H9 (cell line): ENCODE data around the gene SENP7. TPM values are rescaled to one million over a fixed set of nuclear protein-coding genes. Genes with fewer than 3 reads are reported as not detected.

Source experiments
- DNase-seq: peaks from one replicate; pipeline ENCODE4 v3.0.0-alpha.2; 2017
- H2AFZ ChIP-seq: one replicate; pipeline ENCODE4 v1.6.1; 2013; ENCODE audit warnings: mild to moderate bottlenecking, low read length, control low read depth, moderate library complexity
- H2AK5ac ChIP-seq: 2 replicates; pipeline ENCODE4 v1.6.1; 2013; ENCODE audit warnings: low read length, control low read depth, mixed read lengths; ENCODE audit not compliant: insufficient read length
- H2BK120ac ChIP-seq: one replicate; pipeline ENCODE4 v1.6.1; 2013; ENCODE audit warnings: low read depth, mild to moderate bottlenecking, low read length, control low read depth, inconsistent platforms; ENCODE audit not compliant: poor library complexity, severe bottlenecking
- H2BK12ac ChIP-seq: 2 replicates; pipeline ENCODE4 v1.6.1; 2013; ENCODE audit warnings: low read length, control low read depth, mixed read lengths, low read depth; ENCODE audit not compliant: insufficient read length
- H2BK15ac ChIP-seq: 2 replicates; pipeline ENCODE4 v1.6.1; 2013; ENCODE audit warnings: low read depth, low read length, control low read depth
- H2BK20ac ChIP-seq: one replicate; pipeline ENCODE4 v1.6.1; 2013; ENCODE audit warnings: low read depth, mild to moderate bottlenecking, low read length, control low read depth, inconsistent platforms; ENCODE audit not compliant: poor library complexity, severe bottlenecking
- H2BK5ac ChIP-seq: 2 replicates; pipeline ENCODE4 v1.6.1; 2013; ENCODE audit warnings: low read length, control low read depth, mixed read lengths; ENCODE audit not compliant: insufficient read length
- H3K14ac ChIP-seq: 2 replicates; pipeline ENCODE4 v1.6.1; 2013; ENCODE audit warnings: low read length, control low read depth; ENCODE audit not compliant: insufficient read depth
- H3K18ac ChIP-seq: 2 replicates; pipeline ENCODE4 v1.6.1; 2013; ENCODE audit warnings: low read depth, mild to moderate bottlenecking, mixed read lengths, low read length, control low read depth; ENCODE audit not compliant: insufficient read length
- H3K23ac ChIP-seq: 2 replicates; pipeline ENCODE4 v1.6.1; 2013; ENCODE audit warnings: low read length, control low read depth, mixed read lengths, low read depth; ENCODE audit not compliant: insufficient read length
- H3K23me2 ChIP-seq: 2 replicates; pipeline ENCODE4 v1.6.1; 2013; ENCODE audit warnings: low read depth, mild to moderate bottlenecking, mixed read lengths, low read length, control low read depth; ENCODE audit not compliant: insufficient read length, poor library complexity, severe bottlenecking
- H3K27ac ChIP-seq: 2 replicates; pipeline ENCODE4 v1.5.1; 2013; ENCODE audit warnings: low read length, control low read depth, mixed read lengths, low read depth; ENCODE audit not compliant: insufficient read length
- H3K27me3 ChIP-seq: 2 replicates; pipeline ENCODE4 v1.6.1; 2013; ENCODE audit warnings: low read length, control low read depth, inconsistent platforms; ENCODE audit not compliant: insufficient read depth
- H3K4ac ChIP-seq: 2 replicates; pipeline ENCODE4 v1.6.1; 2013; ENCODE audit warnings: low read depth, mild to moderate bottlenecking, control low read depth, inconsistent platforms, low read length, moderate library complexity
- H3K4me1 ChIP-seq: 2 replicates; pipeline ENCODE4 v1.6.1; 2013; ENCODE audit warnings: low read length, control low read depth, inconsistent platforms; ENCODE audit not compliant: insufficient read depth
- H3K4me2 ChIP-seq: 2 replicates; pipeline ENCODE4 v1.6.1; 2013; ENCODE audit warnings: low read length, control low read depth, mixed read lengths; ENCODE audit not compliant: insufficient read length, insufficient read depth
- H3K56ac ChIP-seq: 2 replicates; pipeline ENCODE4 v1.6.1; 2013; ENCODE audit warnings: low read depth, mild to moderate bottlenecking, mixed read lengths, low read length, control low read depth; ENCODE audit not compliant: insufficient read length
- H3K79me1 ChIP-seq: 2 replicates; pipeline ENCODE4 v1.6.1; 2013; ENCODE audit warnings: low read depth, mild to moderate bottlenecking, moderate library complexity, low read length, control low read depth, inconsistent platforms; ENCODE audit not compliant: insufficient read depth, poor library complexity, severe bottlenecking
- H3K79me2 ChIP-seq: 2 replicates; pipeline ENCODE4 v1.6.1; 2013; ENCODE audit warnings: low read length, control low read depth, inconsistent platforms; ENCODE audit not compliant: insufficient read depth
- H3K9ac ChIP-seq: 2 replicates; pipeline ENCODE4 v1.6.1; 2013; ENCODE audit warnings: low read length, control low read depth, mixed read lengths; ENCODE audit not compliant: insufficient read length; ENCODE audit errors: extremely low read depth
- H3K9me3 ChIP-seq: one replicate; pipeline ENCODE4 v1.6.1; 2013; ENCODE audit warnings: low read depth, low read length, inconsistent platforms; ENCODE audit not compliant: control insufficient read depth
- H3T11ph ChIP-seq: one replicate; pipeline ENCODE4 v1.6.1; 2013; ENCODE audit warnings: mild to moderate bottlenecking, low read length, control low read depth, inconsistent platforms
- H4K20me1 ChIP-seq: one replicate; pipeline ENCODE4 v1.6.1; 2013; ENCODE audit not compliant: control insufficient read depth, insufficient read length, insufficient read depth
- H4K5ac ChIP-seq: 2 replicates; pipeline ENCODE4 v1.6.1; 2013; ENCODE audit warnings: low read depth, mild to moderate bottlenecking, mixed read lengths, low read length, control low read depth; ENCODE audit not compliant: insufficient read length
- H4K8ac ChIP-seq: replicated peaks from 2 replicates; pipeline ENCODE4 v1.6.1; 2013; ENCODE audit warnings: low read length, control low read depth, mixed read lengths, low read depth; ENCODE audit not compliant: insufficient read length
- H4K91ac ChIP-seq: 2 replicates; pipeline ENCODE4 v1.6.1; 2013; ENCODE audit warnings: low read depth, mild to moderate bottlenecking, moderate library complexity, mixed read lengths, low read length, control low read depth; ENCODE audit not compliant: insufficient read length
- H3K27ac Mint-ChIP-seq, 3 experiments: 2 replicates in 2 of 3; 3 replicates in 1 of 3; pipeline ENCODE4 v1.8.0; 2020 to 2021; ENCODE audit warnings: mixed read lengths in 3 of 3, mild to moderate bottlenecking in 1 of 3, moderate library complexity in 1 of 3
- H3K27me3 Mint-ChIP-seq: 2 replicates; pipeline ENCODE4 v1.8.0; 2021; ENCODE audit warnings: low read depth, mild to moderate bottlenecking, moderate library complexity, mixed read lengths
- H3K36me3 Mint-ChIP-seq, 3 experiments: 2 replicates in 2 of 3; 3 replicates in 1 of 3; pipeline ENCODE4 v1.8.0; 2020 to 2021; ENCODE audit warnings: low read depth in 3 of 3, mixed read lengths in 3 of 3; ENCODE audit not compliant: insufficient read depth in 1 of 3
- H3K4me1 Mint-ChIP-seq, 2 experiments: 2 replicates each; pipeline ENCODE4 v1.8.0; 2020; ENCODE audit warnings: mixed read lengths in 2 of 2
- H3K4me3 Mint-ChIP-seq, 2 experiments: 2 replicates in 1 of 2; 3 replicates in 1 of 2; pipeline ENCODE4 v1.8.0; 2020 to 2021; ENCODE audit warnings: mild to moderate bottlenecking in 2 of 2, mixed read lengths in 2 of 2, moderate library complexity in 1 of 2
- H3K9me3 Mint-ChIP-seq, 2 experiments: 2 replicates in 1 of 2; 3 replicates in 1 of 2; pipeline ENCODE4 v1.8.0; 2020; ENCODE audit warnings: mild to moderate bottlenecking in 2 of 2, mixed read lengths in 2 of 2, moderate library complexity in 1 of 2
- CTCF ChIP-seq: fragments of 200-600 bp; sonication (generic); conservative IDR thresholded peaks from 3 replicates; pipeline ENCODE4 v1.8.0; 2021; ENCODE audit warnings: antibody characterized with exemption, mild to moderate bottlenecking
- WGBS: extraction: QIAGEN DNeasy Blood & Tissue Kit; methylation state at CpG from one replicate; pipeline ENCODE4 v1.1.7; 2013; ENCODE audit warnings: missing lambda C conversion rate, low lambda C conversion rate, mixed read lengths; ENCODE audit not compliant: insufficient read length; ENCODE audit errors: extremely low coverage; 5-methylcytosine and 5-hydroxymethylcytosine counted together
- total RNA-seq: library from RNA; stranded (reverse); gene quantifications from 2 replicates; pipeline ENCODE4 v1.2.1, GENCODE V29; 2021

SENP7 gene
- total RNA-seq, 1 experiment from 2014 or later, result 8.4 TPM

- Histone ChIP-seq H3K9ac (no peak overlapping the region), H3K9me3 (no peaks in the 10 kb centered on the region), H3K4ac (no peak overlapping the region), H3K27ac (no peak overlapping the region), H4K8ac (no peak overlapping the region), H4K20me1 (no peaks in the 10 kb centered on the region), H2BK5ac (no peak overlapping the region), H3K56ac (no peak overlapping the region), H3K23ac (no peak overlapping the region), H3T11ph (no peak overlapping the region), H3K79me2 (no peaks in the 10 kb centered on the region), H2AFZ (no peak overlapping the region), H2AK5ac (no peak overlapping the region), H3K79me1 (no peaks in the 10 kb centered on the region), H2BK12ac (no peak overlapping the region), H3K18ac (no peak overlapping the region), H3K14ac (no peak overlapping the region), H4K5ac (no peak overlapping the region), H3K27me3 (no peaks in the 10 kb centered on the region), H2BK120ac (no peak overlapping the region), H3K4me1 (no peaks in the 10 kb centered on the region), H2BK15ac (no peak overlapping the region), H2BK20ac (no peak overlapping the region), H3K23me2 (no peaks in the 10 kb centered on the region), H4K91ac (no peak overlapping the region), H3K4me2 (no peak overlapping the region)
- no CpG with 5 or more reads among the region's 7 CpGs for WGBS
- no peaks in the 10 kb centered on the region for H3K9me3 Mint-ChIP-seq
- no peak overlapping the region for H3K4me3 Mint-ChIP-seq
- no peak overlapping the region for H3K27ac Mint-ChIP-seq
- no peaks in the 10 kb centered on the region for H3K27me3 Mint-ChIP-seq
- TF ChIP-seq CTCF, result no peak
- no peak for DNase-seq
- H3K36me3 Mint-ChIP-seq, result no peaks in the 10 kb centered on the region; a peak in 1 of 7 replicates
- H3K4me1 Mint-ChIP-seq, result no peaks in the 10 kb centered on the region
These were observed 183.9 kb downstream of the SENP7 start for GRCh38 chr3:101329016-101329673.
